OCI-LY1 (cell line): ENCODE measurements around the gene RAPGEF5.

ENCODE experiments used
- EZH2 ChIP-seq: fragments of 200-600 bp; sonication (generic), shearing (Covaris generic); IDR thresholded peaks from 2 replicates; pipeline ENCODE4 v1.8.0; 2017; ENCODE audit warnings: borderline replicate concordance, mixed run types, mild to moderate bottlenecking, antibody characterized with exemption, low read length, moderate library complexity, mixed read lengths
- TF ChIP-seq, protein P1 (sequence below): fragments of 200-600 bp; sonication (generic), shearing (Covaris generic); IDR thresholded peaks from 2 replicates; pipeline ENCODE4 v1.5.1; 2017; ENCODE audit warnings: mild to moderate bottlenecking, antibody characterized with exemption, low read length, moderate library complexity, mixed read lengths

DNA sequence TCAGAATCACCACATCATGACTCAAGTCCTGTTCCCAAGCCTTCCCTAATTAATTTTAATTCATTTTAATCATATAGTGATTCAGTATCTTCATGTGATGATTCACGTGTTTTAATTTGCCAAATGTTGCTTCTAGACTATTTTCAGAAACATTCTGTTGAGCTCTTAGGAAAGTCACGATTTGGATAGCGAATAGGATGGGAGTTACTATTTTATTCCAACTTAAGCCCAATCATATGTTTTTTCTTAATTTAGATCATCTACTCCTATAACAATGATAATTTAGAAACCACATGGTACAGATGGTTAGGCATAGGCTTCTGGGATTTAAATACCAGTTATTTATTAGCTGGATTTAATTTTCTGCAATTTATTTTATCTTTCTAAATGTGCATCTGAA, 49.1 kb downstream of the RAPGEF5 start:
- TF ChIP-seq, protein P1, sequence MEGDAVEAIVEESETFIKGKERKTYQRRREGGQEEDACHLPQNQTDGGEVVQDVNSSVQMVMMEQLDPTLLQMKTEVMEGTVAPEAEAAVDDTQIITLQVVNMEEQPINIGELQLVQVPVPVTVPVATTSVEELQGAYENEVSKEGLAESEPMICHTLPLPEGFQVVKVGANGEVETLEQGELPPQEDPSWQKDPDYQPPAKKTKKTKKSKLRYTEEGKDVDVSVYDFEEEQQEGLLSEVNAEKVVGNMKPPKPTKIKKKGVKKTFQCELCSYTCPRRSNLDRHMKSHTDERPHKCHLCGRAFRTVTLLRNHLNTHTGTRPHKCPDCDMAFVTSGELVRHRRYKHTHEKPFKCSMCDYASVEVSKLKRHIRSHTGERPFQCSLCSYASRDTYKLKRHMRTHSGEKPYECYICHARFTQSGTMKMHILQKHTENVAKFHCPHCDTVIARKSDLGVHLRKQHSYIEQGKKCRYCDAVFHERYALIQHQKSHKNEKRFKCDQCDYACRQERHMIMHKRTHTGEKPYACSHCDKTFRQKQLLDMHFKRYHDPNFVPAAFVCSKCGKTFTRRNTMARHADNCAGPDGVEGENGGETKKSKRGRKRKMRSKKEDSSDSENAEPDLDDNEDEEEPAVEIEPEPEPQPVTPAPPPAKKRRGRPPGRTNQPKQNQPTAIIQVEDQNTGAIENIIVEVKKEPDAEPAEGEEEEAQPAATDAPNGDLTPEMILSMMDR: no peak
- no peak for TF ChIP-seq EZH2
